Stimulated activated naive CD8-positive, alpha-beta T cell treated with anti-CD3 and anti-CD28 coated beads, Interleukin-15, Interleukin-2, amounts not matched to agents 100 U/mL and 50 U/mL, for 24 hours (primary cell): ENCODE measurements around the gene ANKZF1.
A peak's percentile ranks its signal among the peaks of the same experiment; 100 is the strongest.

ENCODE experiments used
- ATAC-seq: fragments of 150-1000 bp; cut with Tn5 transposase; one replicate; pipeline ENCODE4 v1.10.0; 2021
- DNase-seq: peaks from one replicate; pipeline ENCODE4 v3.0.0; 2021

The ANKZF1 gene

DNA sequence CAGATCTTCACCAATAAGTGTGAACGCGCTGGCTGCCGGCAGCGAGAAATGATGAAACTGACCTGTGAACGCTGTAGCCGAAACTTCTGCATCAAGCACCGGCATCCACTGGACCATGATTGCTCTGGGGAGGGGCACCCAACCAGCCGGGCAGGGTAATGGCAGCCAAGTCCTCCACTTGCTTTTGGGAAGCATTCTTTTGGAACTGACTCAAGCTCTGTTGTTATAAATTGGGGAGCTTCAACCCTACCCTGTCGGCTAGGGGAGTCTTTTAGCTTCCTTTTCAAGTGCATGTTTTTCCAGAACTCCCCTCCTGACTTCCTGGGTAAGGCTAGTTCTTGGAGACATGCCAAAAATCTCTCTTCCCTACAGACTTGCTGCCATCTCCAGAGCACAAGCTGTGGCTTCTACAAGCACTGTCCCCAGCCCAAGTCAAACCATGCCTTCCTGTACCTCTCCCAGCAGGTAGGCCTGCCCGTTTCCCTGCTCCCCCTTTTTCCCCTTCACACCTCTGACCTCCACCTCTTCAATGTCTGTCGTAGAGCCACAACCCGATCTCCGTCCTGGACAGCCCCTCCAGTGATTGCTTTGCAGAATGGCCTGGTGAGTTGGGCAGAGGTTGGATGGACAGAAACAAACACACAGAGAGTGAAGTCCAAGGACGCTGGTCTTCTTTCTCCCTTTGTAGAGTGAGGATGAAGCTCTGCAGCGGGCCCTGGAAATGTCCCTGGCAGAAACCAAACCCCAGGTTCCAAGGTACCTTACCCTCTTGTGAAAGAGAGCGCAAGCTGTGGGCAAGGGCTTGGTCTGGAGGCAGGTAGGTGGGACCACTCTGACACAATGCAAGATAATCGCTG lies 21.5 kb upstream of the ANKZF1 start:
- ATAC-seq (no peak), DNase-seq (no peak)

DNA sequence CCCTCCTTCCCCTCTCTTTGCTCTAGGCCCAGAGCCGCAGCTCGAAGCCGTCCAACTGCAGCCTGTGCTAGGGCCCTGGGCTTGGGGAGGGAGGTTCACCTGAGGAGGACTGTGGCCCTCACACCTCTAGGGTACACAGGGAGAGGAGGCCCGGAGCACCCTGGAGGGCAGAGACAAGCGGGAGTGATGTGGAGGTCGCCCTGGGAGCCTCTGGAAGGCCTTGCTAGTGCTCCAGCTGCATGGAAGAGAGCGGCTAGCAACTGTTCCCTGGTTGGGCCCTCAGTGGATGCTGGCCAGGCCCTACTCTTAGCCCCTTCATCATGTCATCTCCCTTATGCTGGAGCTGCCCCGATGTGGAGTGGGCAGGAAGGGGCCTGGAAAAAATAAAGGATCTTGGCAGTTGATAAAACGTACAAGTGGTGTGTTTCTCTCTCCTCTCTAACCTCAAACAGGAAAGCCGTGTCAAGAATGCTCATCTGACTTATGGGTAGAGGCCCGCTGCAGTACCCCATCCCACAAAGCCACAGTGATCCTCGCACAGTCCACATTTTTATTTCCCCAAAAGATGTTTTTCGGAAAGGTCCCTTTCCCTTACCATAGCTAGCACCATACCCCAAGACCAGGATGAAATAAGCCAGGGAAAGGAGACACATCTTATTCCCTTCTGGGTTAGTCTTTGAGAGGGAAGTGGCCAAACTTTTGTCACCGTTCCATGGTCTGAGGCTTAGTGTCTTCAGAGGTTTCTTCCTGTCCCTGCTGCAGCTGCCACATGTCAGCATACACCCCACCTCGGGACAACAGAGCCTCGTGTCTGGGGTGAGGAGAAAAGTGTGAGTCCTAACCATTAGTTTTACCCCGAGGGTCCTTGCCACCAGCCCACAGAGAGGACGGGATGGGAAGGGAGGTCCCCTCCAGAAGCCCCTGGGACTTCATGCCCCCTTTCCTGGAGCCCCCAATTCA lies 20.1 kb upstream of the ANKZF1 start:
- DNase-seq (no peak), ATAC-seq (no peak)

DNA sequence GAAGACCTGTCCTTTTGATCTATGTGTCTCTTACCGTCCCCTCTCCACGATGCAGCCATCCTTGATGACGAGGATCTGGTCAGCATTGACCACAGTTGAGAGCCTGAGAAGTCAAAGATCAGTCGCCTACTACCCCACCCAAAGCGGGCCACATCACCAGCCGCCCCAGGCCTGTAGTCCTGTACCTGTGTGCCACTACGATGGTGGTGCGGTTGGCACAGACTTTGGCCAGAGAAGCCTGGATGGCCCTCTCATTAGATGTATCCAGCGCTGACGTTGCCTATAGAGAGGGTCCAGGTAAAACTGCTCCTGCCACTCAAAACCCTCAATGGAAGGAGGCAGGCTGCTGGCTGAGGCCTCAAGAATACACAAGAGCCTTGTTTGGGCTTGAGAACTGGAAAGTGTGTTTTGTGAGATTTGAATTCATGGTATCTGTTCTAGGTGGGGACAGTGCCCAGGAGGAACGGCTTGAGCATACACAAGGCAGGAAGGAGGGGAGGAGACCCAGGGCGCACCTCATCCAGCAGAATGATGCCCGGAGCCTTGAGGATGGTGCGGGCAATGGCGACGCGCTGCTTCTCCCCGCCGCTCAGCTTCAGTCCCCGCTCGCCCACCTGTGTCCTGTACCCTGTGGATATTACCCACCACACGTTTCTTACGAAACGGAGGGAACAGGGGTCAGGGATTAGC lies 19.3 kb upstream of the ANKZF1 start:
- ATAC-seq (no peak), DNase-seq (no peak)

DNA sequence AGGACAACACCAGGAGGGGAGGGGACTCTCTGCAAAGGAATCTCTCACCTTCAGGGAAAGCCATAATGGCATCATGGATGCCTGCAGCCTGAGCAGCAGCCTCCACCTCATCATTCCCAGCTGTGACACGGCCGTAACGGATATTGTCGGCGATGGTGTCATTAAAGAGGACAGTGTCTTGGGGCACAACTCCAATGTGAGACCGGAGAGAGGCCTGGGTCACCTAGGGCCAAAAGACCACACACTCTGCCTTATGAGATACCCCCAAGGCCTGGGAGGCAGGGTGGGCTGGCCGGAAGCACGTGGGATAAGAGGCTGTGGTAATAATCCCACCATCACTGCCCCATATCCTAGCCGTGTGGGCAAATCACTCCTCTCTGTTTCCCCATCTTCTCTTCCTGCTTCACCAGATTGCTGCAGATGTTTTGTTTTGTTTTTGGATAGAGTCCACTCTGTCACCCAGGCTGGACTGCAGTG lies 18.7 kb upstream of the ANKZF1 start:
- no peak for DNase-seq
- ATAC-seq, result no peak

DNA sequence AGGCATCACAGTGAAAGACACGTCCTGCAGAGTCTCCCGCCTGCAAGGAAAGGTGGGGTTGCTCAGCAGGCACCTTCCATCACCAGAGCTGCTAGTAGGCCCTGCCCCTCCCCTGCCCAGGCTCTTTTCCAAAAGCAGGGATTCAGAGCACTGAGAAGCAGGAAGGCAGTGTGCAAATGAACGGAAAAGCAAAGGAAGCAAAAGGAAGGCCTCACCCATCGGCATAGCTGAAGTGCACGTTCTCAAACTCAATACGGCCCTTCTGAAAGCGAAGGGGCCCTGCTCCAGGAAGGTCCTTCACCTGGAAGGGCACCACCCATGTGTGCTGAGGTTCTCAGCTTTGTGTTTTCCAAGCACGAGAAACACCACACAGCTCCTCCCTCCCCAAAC lies 16.6 kb upstream of the ANKZF1 start:
- no peak for ATAC-seq
- DNase-seq, result no peak

DNA sequence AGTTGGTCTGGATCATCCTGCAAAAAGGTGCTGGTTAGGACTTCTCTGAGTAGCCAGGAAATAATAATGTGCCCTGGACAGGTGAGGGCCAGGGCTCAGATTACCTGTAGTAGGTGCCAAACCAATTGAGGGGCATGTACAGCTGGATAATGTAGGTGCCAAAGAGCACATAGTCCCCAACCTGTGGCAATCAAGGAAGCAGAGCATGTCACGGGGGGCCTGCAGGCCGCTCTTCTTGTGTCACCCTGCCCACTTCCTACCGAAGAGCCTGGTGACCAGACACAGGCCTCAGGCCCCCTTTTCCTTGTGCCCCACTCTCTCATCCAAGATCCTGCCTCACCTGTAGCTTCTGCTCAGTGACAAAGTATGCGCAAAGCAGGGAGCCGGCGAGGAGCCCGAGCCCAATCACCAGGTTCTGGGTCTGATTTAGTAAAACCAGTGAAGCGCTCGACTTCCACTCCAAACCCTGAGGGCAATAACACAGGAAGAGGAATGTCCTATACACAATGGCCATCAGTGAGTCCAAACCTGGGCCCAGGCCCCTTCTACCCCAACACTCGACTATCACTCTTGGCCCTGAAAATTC lies 16.0 kb upstream of the ANKZF1 start:
- ATAC-seq (no peak), DNase-seq (no peak)

DNA sequence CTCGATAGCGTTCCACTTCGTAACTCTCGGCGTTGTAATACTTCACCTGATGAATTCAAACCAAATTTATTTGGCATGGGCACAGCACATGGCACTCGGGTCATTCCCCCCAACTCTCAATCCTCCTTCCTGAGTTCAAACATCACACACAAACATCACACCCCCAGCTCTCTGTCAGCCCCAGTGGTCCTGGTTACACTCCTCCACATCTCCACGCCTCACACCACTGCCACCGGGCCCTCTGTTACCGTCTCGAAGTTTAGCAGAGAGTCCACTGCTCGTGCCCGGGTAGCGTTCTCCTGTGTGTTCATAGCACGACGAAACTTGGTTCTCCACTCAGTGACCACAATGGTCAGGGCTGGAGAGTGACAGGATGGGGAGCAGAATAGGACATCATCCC lies 15.5 kb upstream of the ANKZF1 start:
- ATAC-seq (no peak), DNase-seq (no peak)

DNA sequence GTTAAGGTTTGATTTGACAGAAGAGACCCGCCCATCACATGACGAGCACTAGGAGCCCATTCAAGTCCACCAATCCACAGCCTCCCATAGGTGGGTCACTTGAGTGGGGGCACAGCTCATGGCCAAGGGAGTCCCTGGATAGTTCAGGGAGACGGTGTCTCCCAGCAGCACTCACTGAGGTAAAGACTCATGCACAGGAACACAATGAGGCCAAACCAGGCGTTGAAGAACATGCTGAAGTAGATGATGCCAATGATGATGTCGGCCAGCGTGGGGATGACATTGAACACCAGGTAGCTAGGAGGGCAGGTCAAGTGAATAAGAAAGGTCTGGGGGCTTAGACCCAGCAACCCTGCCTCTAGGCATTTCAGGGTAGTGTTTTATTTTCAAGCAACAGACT lies 14.8 kb upstream of the ANKZF1 start:
- no peak for DNase-seq
- no peak for ATAC-seq

DNA sequence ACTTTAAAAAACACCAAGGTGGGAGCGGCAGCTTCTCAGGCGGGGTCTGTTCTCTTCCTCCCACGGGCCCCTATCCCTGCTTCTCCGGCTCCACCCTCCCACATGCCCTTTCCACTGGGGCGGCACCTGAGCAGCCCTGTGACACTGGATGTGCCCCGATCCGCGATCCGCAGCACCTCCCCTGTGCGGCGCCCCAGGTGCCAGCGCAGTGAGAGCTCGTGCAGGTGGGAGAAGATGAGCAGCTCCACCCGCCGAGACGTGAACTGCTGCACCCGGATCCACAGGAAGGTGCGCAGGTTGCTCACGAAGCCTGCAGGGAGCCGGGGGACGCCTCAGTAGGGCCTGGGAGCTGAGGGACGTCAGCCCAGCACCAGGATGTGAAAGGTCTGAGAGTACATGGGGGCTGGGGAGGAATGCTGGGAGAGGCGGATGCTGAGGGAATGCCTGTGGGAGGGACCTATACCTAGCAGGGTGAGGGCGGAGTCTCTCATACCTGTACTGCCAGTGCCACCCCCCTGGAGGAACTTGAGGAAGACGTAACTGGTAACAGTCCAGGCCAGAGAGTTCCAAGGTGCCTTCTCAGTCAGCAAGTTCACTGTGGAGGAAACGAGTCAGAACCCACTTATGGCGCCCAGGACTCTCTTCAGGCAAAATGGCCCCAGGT lies 13.6 kb upstream of the ANKZF1 start:
- DNase-seq (no peak), ATAC-seq (no peak)

DNA sequence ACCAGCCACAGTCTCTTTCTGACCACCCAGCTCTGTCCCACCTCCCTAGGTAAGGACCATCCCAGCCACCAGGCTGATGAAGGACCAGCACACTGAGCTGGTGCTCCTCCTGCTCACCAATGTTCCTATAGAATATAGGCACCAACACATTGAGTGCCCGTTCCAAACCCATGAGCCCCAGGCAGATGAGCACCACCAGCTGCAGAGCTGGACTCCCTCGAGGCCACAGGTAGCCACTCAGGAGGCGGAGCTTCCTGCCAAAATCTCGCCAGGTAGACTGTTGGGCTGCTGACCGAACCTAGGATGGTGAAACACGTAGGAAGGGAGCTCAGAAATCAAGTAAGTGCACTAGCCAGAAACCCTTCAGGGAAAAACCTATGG lies 13.1 kb upstream of the ANKZF1 start:
- DNase-seq (no peak), ATAC-seq (no peak)

DNA sequence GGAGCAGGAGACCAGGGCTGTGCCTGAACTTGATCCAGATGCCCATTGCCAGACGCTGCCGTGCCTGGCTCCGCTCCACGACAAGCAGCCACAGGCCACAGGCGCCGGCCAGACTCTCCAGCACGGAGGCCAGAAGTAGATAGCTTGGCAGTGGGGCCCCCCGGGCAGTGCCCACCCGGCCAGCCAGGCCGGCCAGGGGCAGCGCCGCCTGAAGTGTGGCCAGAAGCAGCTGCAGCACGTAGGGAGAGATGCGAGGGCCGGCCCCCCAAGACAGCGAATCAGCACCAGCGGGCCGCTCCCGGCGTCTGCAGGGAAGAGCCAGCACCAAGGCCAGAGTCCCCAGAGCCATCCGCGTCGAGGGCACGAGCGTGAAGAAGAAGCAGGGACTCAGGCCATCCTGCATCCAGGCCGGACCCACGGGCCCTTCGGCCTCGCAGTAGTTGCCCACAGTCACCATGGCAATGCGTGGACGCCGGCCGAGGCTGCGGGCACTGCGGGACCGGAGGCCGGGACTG lies 11.3 kb upstream of the ANKZF1 start:
- ATAC-seq, result peak; percentile 28
- DNase-seq, result peak; percentile 49

DNA sequence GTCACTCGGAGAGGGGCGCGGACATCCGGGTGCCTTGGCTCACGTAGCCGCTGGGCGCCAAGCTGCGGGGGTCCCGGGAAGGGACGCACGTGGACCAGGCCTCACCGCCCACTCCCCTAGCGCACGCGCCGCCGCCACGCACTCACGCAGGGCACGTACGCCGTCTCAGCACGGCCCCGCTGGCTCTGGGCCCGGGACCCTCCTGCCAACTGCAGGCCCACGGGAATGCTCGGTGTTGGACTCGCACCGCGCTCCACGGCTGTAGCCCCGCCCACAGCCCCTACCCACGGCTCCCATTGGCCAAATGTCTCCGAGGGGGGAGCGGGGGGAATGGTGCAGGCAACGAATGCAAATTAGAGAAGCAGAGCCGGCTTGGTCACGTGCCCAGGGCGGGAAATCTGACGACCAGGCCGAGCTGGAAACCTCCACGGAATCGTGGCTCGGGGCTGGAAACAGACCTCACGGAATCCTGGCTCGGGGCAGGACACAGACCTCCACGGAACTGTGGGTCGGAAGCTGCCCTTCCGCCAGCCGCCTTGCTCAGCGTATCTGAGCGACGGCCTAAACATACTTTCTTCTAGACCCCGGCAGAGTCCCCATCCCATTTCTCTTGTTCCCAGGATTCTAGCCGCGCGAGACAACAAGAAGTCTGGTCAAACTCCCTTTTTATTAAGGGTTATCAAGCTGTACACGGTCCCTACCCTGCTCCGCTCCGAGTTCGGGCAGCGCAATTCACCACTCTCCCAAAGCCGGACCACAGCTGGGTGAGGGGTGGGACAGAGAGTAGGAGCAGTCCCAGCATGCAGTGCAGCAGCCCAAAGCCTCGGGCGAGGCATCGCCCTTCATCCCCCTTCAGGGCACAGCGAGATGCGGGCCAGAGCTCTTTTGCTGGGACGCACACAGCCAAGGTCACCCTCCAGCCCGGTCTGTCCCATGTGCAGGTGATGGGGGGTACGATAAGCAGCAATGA lies 10.6 kb upstream of the ANKZF1 start, which contains the start of gene ABCB6:
Gene ABCB6, minus strand, starts transcription at position 227 of the 970 bp plus-strand sequence. CDS start 285 bp downstream, outside the sequence.
- DNase-seq (peak; percentile 90), ATAC-seq (peak; percentile 79)

DNA sequence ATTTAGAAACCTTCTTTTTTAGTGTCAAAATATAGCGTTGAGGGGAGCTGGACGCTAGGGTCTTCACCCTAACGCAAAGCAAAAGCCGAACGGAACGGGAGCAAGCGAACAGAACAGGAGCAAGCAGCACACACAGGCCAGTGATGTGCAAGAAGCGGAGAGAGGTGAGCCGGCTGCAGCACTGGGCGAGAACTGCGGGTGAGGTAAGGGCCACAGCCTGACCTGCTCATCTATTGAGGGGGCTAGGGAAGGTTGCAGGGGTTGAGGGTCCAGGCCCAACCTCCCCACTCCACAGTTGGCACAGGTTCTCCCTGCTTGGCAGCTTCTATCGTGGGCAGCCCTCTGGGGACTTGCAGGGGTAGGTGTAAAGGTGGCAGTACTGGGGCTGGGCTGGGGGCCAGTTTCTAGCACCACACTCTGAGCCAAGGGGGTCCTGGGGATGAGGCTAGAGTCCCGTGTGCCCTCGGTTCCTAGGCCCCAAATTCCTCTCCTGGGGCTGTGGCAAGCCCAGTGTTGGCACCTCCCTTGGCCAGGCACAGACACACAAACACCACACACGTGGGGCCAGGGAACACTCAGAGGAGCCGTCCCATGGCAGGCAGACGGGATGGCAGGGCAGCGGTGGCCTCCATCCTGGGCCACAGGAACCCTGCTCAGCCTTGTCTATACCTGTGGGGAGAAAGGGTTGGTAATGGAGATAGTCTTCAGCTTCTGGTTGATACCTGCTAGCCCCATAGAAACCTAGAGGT lies 9.6 kb upstream of the ANKZF1 start:
- DNase-seq (no peak), ATAC-seq (no peak)

DNA sequence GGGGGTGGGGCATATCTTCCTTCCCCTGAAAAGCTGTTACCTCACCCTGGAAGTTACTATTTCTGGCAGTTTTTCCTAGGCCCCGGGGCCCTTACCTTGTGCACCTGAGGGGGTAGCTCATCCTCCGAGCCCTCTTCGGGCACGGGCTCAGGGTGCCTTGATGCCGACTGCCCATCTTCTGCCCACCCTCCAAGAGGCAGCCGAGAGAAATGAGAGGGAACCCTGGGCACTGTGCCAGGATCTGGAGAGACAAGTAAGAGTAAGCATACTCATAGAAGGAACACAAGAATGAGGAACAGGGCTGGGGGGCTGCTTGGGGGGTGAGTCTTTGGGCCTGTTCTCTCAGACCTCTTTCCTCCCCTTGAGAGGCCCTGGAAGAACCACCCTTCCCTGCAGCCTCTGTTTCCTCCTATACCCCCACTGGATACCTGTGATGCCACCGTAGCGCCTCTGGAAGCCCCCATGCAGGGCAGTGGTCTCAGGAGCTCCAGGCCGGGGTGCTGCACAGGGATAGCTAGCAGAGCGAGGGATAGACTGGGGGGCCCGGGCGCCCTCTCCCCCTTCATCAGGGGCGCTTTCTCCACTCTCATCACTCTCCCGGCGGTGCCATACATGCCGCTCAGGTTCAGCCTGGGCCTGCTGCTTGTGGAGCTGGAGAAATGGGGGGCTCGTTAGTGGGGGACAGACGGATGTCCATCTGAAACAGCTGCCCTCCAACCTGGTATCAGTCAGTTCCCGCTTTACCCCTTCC lies 8.8 kb upstream of the ANKZF1 start:
- DNase-seq (no peak), ATAC-seq (no peak)

DNA sequence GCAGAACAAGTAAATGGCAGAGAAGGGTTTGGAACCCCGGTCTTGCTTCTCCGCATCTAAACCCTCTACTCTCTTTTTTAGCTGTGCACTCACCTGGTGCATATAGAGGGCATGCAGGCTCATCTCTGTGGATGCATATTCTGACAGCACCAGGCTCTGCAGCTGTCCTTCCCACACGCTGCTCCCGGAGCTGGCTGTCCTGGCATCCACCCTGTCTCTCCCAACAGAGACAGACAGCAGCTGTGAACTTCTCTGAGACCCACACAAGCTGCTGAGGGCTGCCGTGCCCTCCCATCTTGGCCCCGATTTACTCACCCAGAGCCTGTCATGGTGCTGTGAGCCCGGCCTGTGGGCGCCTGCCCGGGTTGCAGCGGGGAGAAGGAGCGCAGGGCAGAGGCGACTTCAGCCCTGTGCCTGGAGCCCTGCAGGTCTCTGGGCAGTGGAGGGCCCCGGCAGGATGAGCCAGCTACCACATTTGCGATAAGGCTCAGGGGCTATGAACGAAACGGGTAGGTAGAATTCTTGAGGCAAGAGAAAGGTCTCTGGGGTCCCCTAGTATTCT lies 7.6 kb upstream of the ANKZF1 start:
- ATAC-seq (no peak), DNase-seq (no peak)

DNA sequence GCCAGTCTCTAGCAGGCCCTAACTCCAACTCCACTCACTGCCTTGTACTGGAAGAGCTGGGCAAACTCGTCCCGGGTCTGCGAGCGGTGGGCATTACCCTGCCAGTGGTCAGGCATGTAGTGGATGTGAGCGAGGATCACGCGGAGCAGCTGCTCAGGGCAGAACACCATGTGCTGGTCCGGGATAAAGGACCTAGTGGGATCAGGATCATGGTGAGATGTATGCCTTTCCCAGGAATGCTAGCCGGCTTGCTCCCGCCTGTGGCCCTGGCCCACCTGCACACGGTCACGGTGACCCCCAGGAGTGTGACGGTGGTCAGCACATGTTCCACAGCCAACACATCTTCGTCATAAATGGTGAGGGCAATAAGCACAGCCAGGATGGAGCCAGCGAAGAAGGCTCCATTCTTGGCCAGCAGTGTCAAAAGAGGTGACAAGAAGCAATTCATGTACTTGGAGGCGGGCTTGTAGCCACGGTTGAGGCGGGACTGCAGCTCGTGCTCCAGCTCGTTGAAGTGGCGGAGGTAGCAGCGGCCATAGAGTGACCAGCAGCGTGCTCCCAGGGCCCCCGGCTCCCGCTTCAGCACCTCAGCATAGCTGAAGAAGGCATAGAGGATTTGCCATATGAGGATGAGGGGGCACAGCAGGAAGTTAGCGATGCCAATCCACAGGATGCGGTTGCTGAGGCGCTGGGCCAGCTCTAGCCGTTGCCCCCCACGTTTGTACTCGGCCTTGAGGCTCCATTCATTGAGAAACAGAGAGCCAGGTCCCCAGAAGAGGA lies 5.6 kb upstream of the ANKZF1 start:
- DNase-seq (no peak), ATAC-seq (no peak)

DNA sequence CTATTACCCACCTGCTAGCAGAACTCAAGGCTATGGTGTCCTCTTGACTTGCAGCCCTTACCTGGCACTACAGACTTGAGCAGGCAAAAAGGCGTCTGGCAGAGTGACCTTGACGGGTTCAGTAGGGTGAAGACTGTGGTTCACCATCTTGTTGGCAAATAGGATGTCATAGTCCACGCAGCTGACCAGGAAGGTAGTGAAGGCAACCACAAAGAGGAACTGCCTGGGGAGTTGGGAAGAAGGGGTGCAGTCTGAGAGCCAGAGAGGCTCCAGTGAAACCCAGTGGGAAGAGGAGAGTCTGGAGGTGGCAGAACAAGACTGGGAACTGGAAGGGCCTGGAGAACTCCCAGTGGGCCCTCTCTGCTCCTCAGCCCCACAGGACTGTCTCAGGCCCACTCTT lies 4.3 kb upstream of the ANKZF1 start:
- DNase-seq (no peak), ATAC-seq (no peak)
